Measurements from ENCODE around the gene NDUFV1.

- no peak for TF ChIP-seq GATA3 (IDR thresholded peaks at IDR 0.05; ENCODE audit: low read depth, low read length)
- TF ChIP-seq GATA2 (IDR thresholded peaks at IDR 0.05; ENCODE audit: low read depth, low read length): no peak
These were observed 22.4 kb upstream of the NDUFV1 start for GRCh38 chr11:67584205-67584880.

Measured in SH-SY5Y (cell line).